Measurements from ENCODE around the gene HCAR2.
A peak's percentile ranks its signal among the peaks of the same experiment; 100 is the strongest.

The HCAR2 gene

DNA sequence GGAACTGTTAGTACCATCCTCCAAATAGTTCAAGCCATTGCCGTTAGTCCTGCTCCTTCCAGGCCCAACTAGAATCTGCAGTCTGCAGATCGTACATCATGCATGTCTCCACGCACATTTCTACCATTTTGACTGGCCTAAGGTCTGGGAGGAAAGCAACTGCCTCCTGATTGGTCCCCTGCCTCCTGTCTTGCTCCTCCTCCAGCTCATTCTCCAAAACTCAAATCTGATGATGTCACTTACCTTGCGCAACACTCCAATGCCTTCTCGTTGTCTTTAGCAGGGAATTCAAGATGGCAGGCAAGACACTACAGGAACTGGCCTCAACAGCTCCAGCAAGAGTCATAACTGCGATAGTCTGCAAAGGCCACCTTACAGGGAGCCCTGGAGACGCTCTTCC lies 37.2 kb upstream of the HCAR2 start:
- TF ChIP-seq, protein P1, sequence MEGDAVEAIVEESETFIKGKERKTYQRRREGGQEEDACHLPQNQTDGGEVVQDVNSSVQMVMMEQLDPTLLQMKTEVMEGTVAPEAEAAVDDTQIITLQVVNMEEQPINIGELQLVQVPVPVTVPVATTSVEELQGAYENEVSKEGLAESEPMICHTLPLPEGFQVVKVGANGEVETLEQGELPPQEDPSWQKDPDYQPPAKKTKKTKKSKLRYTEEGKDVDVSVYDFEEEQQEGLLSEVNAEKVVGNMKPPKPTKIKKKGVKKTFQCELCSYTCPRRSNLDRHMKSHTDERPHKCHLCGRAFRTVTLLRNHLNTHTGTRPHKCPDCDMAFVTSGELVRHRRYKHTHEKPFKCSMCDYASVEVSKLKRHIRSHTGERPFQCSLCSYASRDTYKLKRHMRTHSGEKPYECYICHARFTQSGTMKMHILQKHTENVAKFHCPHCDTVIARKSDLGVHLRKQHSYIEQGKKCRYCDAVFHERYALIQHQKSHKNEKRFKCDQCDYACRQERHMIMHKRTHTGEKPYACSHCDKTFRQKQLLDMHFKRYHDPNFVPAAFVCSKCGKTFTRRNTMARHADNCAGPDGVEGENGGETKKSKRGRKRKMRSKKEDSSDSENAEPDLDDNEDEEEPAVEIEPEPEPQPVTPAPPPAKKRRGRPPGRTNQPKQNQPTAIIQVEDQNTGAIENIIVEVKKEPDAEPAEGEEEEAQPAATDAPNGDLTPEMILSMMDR (IDR thresholded peaks at IDR 0.05; ENCODE audit: insufficient read depth, low read depth, low read length, missing control alignments) = no peak
- H3K4me3 ChIP-seq (ENCODE audit: low read length) = no peak overlapping the region
- no peak for DNase-seq (ENCODE audit: low read depth)

DNA sequence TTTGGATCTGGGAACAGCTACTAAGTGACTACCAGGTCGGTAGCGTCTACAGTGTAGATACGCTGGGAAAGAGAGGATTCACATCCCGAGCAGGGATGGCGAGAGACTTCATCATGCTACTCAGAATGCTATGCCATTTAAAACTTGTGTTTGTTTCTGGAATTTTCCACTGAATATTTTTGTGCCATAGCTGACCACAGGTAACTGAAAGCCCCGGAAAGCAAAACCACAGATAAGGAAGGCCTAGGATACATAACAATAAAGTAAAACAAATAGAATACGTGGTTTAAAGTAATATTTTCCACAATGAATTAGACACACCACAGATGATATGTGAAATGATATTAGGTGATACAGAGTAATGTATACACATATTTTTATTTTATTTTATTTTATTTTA lies 35.4 kb upstream of the HCAR2 start:
- H3K4me3 ChIP-seq (ENCODE audit: low read length) = no peak overlapping the region
- DNase-seq (ENCODE audit: low read depth) = no peak
- TF ChIP-seq, protein P1 (IDR thresholded peaks at IDR 0.05; ENCODE audit: insufficient read depth, low read depth, low read length, missing control alignments) = no peak

DNA sequence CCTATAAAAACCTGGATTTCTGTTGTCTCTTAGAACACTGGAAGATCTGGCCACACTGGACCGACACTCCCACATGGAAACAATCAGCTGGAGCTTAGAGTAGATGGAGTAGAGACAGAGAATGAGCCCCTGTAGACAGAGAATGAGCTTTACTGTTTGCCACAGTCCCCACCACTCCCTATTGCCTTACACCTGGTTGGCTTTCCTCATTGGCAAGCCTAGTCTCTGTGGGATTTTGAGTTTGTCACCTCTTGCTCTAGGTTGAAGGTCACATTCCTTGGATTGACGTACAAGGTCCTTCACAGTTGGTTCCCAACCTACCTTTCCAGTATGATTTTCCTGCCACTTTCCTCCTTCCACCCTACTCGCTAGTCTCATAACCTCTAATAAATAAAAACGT lies 29.5 kb upstream of the HCAR2 start:
- H3K4me3 ChIP-seq (ENCODE audit: low read length) = no peak overlapping the region
- no peak for DNase-seq (ENCODE audit: low read depth)
- TF ChIP-seq, protein P1 (IDR thresholded peaks at IDR 0.05; ENCODE audit: insufficient read depth, low read depth, low read length, missing control alignments) = no peak

DNA sequence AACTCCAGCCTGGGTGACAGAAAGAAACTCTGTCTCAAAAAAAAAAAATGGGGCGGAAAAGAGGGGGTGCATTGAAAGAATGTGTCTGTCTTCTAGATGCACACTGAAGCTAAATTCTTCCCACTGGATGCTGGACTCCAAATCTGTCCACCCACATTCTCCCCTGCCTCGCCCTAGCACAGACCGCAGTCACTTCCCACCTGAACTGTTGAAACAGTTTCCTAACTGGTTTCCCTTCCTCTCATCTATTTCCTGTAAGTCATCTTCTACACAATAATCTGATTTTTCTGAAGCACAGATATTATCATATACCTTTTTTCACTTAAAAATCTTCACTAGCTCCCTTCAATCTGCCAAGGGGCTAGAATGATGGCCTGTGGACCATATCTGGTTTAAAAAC lies 29.0 kb upstream of the HCAR2 start:
- H3K4me3 ChIP-seq (ENCODE audit: low read length) = no peak overlapping the region
- TF ChIP-seq, protein P1 (IDR thresholded peaks at IDR 0.05; ENCODE audit: insufficient read depth, low read depth, low read length, missing control alignments) = no peak
- peak; percentile 39 for DNase-seq (ENCODE audit: low read depth)

DNA sequence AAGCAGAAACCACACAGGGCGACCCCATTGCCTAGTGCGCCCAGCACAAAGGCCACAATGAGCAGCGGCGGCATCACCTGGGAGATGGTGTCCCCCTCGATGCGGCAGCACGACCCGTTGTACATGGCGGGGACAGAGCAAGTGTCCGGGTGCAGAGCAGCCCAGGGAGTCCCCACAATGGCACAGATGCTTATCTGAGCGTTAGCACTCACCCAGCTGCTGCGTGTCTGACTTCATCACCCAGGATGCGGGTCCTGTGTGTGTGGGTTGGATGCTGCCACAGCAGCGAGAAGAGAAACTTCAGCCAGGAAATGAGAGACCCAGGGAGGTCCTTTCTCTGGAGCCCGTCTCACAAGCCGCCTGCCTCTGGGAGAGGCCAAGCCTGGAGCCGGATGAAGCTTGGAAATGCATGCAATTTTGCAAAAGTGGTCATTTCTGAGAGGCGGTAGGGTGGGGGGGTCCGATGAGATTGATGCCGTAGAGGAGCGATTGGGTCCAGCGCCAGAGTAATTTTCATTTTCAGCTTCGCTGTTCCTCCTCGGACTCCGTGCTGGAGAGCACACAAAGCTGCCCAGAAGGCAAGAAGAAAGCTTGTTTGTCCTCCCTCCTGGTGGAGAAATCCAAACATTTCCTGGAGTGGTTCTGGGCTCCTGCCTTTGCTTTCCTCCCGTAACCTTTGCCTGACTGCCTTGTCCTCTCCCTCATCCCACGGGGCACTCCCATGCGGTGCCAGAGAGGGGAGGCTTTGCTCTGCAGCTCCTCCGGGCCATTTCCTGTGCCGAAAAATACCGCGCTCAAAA lies 27.3 kb upstream of the HCAR2 start, which contains the start of gene HCAR1:
Gene HCAR1 (minus strand): TSS at position 630 of the 800 bp plus-strand sequence. CDS start 505 bp downstream, at position 125.
- DNase-seq (ENCODE audit: low read depth) = no peak
- H3K4me3 ChIP-seq (ENCODE audit: low read length) = no peak within 1 kb of the TSS
- TF ChIP-seq, protein P1 (IDR thresholded peaks at IDR 0.05; ENCODE audit: insufficient read depth, low read depth, low read length, missing control alignments) = peak; percentile 4

DNA sequence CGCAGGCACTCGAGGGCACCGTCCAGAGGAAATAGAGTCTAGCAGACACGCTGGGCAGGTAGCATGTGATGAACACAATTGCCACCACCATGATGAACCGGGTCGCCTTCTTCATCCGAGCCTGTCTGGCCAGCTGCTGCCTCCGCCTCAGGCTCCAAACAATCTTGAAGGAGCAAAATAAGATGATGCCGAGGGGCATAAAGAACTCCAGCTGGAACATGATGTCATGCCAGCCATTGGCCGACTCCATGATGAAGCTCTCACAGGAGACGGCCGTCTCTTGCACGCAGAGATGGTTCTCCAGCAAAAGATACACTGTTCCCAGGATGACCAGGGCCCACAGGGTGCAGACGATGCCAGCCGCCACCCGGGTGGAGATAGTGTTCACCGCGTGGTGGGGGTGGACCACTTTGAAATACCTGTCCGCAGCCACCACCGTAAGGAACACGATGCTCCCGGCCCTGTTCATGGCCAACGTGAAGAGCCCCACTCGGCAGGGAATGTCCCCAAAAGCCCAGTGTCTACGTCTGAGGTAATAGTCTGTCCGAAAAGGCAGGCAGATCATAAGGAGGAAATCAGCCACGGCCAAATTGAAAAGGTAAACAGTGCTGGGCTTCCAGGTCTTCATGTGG lies 26.5 kb upstream of the HCAR2 start:
- TF ChIP-seq, protein P1 (IDR thresholded peaks at IDR 0.05; ENCODE audit: insufficient read depth, low read depth, low read length, missing control alignments) = no peak
- H3K4me3 ChIP-seq (ENCODE audit: low read length) = no peak overlapping the region

More for the DNA sequence above, 26.5 kb upstream of the HCAR2 start:
- DNase-seq (ENCODE audit: low read depth) = no peak

Data from epithelial cell of esophagus (primary cell).